Dedifferentiated amniotic fluid mesenchymal stem cell (primary cell): ENCODE measurements around the gene FNBP1L.

Experiments
- DNase-seq: peaks from one replicate; pipeline ENCODE4 v3.0.0-alpha.2; 2016; ENCODE audit errors: extremely low spot score

Gene FNBP1L

GRCh38 chr1:93489756-93490155 lies 41.8 kb downstream of the FNBP1L start:
- DNase-seq: peak; percentile 31

GRCh38 chr1:93490357-93490756 lies 42.4 kb downstream of the FNBP1L start:
- DNase-seq: no peak

- DNase-seq: no peak
These were observed 48.0 kb downstream of the FNBP1L start for GRCh38 chr1:93495911-93496310.

- DNase-seq: no peak
These were observed 48.6 kb downstream of the FNBP1L start for GRCh38 chr1:93496520-93496919.

- no peak for DNase-seq
These were observed 51.2 kb downstream of the FNBP1L start for GRCh38 chr1:93499075-93499474.

- no peak for DNase-seq
These were observed 51.6 kb downstream of the FNBP1L start for GRCh38 chr1:93499533-93499932.

- no peak for DNase-seq
These were observed 52.4 kb downstream of the FNBP1L start for GRCh38 chr1:93500275-93500674.

GRCh38 chr1:93501399-93501798 lies 53.5 kb downstream of the FNBP1L start:
- DNase-seq: no peak

GRCh38 chr1:93501829-93502369 lies 54.0 kb downstream of the FNBP1L start:
- no peak for DNase-seq

- no peak for DNase-seq
These were observed 54.7 kb downstream of the FNBP1L start for GRCh38 chr1:93502571-93502970.

- DNase-seq: no peak
These were observed 55.2 kb downstream of the FNBP1L start for GRCh38 chr1:93503163-93503562.

- DNase-seq: no peak
These were observed 55.9 kb downstream of the FNBP1L start for GRCh38 chr1:93503816-93504215.

GRCh38 chr1:93504247-93505033 lies 56.5 kb downstream of the FNBP1L start:
- DNase-seq: no peak

GRCh38 chr1:93506126-93506525 lies 58.2 kb downstream of the FNBP1L start:
- no peak for DNase-seq

GRCh38 chr1:93516164-93516563 lies 68.2 kb downstream of the FNBP1L start:
- DNase-seq: no peak

- no peak for DNase-seq
These were observed 70.6 kb downstream of the FNBP1L start for GRCh38 chr1:93518516-93518915.

- no peak for DNase-seq
These were observed 71.4 kb downstream of the FNBP1L start for GRCh38 chr1:93519199-93519829.

- no peak for DNase-seq
These were observed 73.7 kb downstream of the FNBP1L start for GRCh38 chr1:93521618-93522017.

GRCh38 chr1:93522721-93523120 lies 74.8 kb downstream of the FNBP1L start:
- no peak for DNase-seq

- DNase-seq: no peak
These were observed 77.5 kb downstream of the FNBP1L start for GRCh38 chr1:93525431-93525830.

- no peak for DNase-seq
These were observed 78.5 kb downstream of the FNBP1L start for GRCh38 chr1:93526431-93526830.

GRCh38 chr1:93528412-93528811 lies 80.5 kb downstream of the FNBP1L start:
- DNase-seq: no peak

- no peak for DNase-seq
These were observed 83.3 kb downstream of the FNBP1L start for GRCh38 chr1:93531193-93531592.
